ENCODE data around the gene FBLN7. TPM values are rescaled to one million over a fixed set of nuclear protein-coding genes. Genes with fewer than 3 reads are reported as not detected.

FBLN7 gene, protein sequence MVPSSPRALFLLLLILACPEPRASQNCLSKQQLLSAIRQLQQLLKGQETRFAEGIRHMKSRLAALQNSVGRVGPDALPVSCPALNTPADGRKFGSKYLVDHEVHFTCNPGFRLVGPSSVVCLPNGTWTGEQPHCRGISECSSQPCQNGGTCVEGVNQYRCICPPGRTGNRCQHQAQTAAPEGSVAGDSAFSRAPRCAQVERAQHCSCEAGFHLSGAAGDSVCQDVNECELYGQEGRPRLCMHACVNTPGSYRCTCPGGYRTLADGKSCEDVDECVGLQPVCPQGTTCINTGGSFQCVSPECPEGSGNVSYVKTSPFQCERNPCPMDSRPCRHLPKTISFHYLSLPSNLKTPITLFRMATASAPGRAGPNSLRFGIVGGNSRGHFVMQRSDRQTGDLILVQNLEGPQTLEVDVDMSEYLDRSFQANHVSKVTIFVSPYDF
- total RNA-seq (1 to 10 TPM in 1 of 2 donors, under 1 TPM in 1; 0.79 to 3.3 TPM), polyA plus RNA-seq (ENCODE audit: insufficient read depth, low read depth, low replicate concordance) (3.1 TPM)
- long read RNA-seq, donor 1 = 0 reads
- long read RNA-seq, donor 2 = 0 reads

DNA sequence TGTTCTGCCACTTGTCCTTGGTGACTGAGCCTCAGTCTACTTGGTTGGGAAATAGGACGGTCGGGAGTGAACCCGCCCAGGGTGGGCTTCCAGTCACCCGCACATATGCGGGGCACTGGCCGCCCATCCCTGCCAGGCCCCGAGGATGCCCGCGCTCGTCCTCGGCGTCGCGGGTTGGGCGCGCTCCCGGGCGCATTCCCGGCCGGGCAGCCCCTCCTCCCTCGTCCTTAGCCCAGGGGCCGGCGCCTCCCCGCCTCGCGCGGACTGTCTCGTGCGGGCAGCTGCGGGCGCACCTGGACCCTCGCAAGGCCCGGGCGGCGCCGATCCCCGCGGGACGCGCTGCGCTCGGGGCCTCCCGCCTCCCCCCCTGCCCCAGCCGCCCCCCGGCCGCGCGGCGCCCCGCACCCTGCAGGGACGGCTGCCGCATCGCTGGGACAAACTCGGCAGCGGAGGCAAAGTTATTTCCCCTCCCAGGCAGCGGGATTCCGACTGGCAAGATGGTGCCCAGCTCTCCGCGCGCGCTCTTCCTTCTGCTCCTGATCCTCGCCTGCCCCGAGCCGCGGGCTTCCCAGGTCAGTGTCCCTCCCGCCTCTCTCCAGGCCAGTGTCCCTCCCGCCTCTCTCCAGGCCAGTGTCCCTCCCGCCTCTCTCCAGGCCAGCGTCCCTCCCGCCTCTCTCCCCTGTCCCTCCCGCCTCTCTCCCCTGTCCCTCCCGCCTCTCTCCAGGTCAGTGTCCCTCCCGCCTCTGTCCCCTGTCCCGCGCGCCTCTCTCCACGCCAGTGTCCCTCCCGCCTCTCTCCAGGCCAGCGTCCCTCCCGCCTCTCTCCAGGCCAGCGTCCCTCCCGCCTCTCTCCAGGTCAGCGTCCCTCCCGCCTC, at the start of gene FBLN7:
TSS of gene FBLN7 (plus strand) at position 227 of the 874 bp plus-strand sequence. CDS start at position 498, 271 bp downstream.
- H3K27me3 ChIP-seq = no peaks in the 10 kb centered on the region
- no peak within 1 kb of the TSS for H3K27ac ChIP-seq
- peak within 1 kb of the TSS; percentile 42 to 44 for H3K4me3 ChIP-seq
- no peaks in the 10 kb centered on the region for H3K9me3 ChIP-seq
- no peaks in the 10 kb centered on the region for H3K36me3 ChIP-seq (ENCODE audit: low read depth, missing control alignments)
- H3K4me1 ChIP-seq = peaks cover 5% of the 10 kb centered on the region
- no peak for DNase-seq
- 0 to 2% methylated on average over 36 to 84 of the region's 84 CpGs for WGBS, 2 donors
- intact Hi-C loops (cut with DNase I; ENCODE audit: low total_unique reads) = no loop called here
- TF ChIP-seq, protein P1, sequence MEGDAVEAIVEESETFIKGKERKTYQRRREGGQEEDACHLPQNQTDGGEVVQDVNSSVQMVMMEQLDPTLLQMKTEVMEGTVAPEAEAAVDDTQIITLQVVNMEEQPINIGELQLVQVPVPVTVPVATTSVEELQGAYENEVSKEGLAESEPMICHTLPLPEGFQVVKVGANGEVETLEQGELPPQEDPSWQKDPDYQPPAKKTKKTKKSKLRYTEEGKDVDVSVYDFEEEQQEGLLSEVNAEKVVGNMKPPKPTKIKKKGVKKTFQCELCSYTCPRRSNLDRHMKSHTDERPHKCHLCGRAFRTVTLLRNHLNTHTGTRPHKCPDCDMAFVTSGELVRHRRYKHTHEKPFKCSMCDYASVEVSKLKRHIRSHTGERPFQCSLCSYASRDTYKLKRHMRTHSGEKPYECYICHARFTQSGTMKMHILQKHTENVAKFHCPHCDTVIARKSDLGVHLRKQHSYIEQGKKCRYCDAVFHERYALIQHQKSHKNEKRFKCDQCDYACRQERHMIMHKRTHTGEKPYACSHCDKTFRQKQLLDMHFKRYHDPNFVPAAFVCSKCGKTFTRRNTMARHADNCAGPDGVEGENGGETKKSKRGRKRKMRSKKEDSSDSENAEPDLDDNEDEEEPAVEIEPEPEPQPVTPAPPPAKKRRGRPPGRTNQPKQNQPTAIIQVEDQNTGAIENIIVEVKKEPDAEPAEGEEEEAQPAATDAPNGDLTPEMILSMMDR (IDR thresholded peaks at IDR 0.05) = no peak
- no peak for TF ChIP-seq POLR2A (IDR thresholded peaks at IDR 0.05)

DNA sequence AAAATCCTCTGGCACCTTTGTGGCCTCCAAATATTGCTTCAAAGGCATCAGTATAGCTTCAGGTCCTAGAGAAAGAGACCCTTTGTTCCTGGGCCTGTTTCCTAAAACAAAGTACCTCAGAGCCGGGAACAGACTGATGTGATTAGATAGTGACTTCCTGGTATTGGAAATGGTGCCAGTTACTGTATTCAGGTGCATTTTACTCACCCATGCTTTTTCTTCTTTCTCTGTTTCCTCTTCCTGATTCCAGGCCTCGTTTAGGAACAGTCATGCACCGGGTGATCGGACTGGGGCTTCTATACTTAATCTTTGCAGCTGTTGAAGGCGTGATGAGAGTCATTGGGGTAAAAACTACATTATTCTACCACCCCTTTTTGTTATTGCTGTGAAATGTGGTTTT, 48.8 kb upstream of the FBLN7 start:
- 83 to 88% methylated on average over 5 of the region's 5 CpGs for WGBS, 2 donors
- no peak overlapping the region for H3K4me3 ChIP-seq
- intact Hi-C loops (cut with DNase I; ENCODE audit: low total_unique reads) = no loop called here
- no peaks in the 10 kb centered on the region for H3K4me1 ChIP-seq
- no peak for DNase-seq
- H3K36me3 ChIP-seq (ENCODE audit: low read depth, missing control alignments) = no peaks in the 10 kb centered on the region
- no peak overlapping the region for H3K27ac ChIP-seq
- H3K9me3 ChIP-seq = no peaks in the 10 kb centered on the region
- TF ChIP-seq, protein P1 (IDR thresholded peaks at IDR 0.05) = no peak
- no peak for TF ChIP-seq POLR2A (IDR thresholded peaks at IDR 0.05)
- no peaks in the 10 kb centered on the region for H3K27me3 ChIP-seq

DNA sequence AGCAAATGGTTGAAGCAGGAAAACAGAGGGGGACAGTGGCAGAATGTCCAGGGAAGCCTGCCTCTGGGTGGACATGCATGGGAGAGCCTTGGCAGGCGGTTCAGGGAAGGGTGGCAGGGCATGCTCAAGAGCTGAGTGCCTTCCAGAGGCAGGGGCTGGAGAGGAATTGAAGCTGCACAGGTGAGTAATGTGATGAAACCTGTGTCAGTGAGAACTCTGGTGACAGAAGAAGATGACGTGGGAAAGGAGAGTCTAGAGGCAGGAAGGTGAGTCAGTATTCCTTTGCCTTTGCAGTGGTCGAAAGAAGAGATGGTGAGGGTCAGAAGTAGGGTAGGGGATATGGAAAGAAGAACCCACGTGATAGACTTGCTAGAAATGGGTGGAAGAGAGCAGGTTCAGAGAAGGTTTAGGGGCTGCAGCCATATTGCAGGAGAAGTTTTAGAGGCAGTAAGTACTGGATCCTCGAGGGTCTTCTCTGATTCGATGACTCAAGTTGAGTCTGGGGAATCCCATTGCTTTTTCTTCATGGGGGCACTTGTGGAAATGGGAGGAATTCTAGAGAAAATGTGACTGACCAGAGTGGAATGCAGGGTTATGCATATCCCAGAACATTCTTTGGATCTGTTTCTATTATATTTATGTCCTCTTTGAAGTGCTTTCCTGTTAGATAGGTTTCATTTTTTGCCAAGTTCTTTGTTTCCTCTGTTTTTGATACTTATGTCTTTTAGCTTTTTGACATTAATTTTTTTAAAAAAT, 45.7 kb upstream of the FBLN7 start:
- Histone ChIP-seq H3K27ac (no peak overlapping the region), H3K4me1 (no peaks in the 10 kb centered on the region), H3K27me3 (no peaks in the 10 kb centered on the region), H3K4me3 (no peak overlapping the region), H3K9me3 (no peaks in the 10 kb centered on the region), H3K36me3 (ENCODE audit: low read depth, missing control alignments) (no peaks in the 10 kb centered on the region)
- DNase-seq = no peak
- intact Hi-C loops (cut with DNase I; ENCODE audit: low total_unique reads) = no loop called here
- TF ChIP-seq, protein P1 (IDR thresholded peaks at IDR 0.05) = no peak
- TF ChIP-seq POLR2A (IDR thresholded peaks at IDR 0.05) = no peak
- 87 to 94% methylated on average over 6 of the region's 6 CpGs for WGBS, 2 donors

DNA sequence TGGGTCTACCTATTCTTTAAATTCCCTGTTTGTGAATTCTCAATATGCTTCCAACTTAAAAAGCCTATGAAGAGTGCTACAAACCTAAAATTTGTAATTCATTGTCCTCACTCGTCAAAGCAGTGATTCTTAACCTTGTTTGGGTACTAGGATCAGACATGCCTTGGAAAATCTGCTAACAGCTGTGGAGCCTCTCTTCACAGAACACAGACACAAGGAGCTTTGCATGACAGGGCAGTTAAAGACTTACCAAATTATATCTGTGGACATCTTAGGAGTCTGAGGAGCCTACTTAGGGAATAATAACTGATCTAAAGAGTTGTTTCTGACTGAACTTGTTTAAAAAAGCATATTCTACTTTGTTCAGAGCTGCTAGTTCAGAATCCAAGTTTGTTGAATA, 45.0 kb upstream of the FBLN7 start:
- Histone ChIP-seq H3K4me1 (no peaks in the 10 kb centered on the region), H3K27me3 (no peaks in the 10 kb centered on the region), H3K27ac (no peak overlapping the region), H3K36me3 (ENCODE audit: low read depth, missing control alignments) (no peaks in the 10 kb centered on the region), H3K9me3 (no peaks in the 10 kb centered on the region), H3K4me3 (no peak overlapping the region)
- no peak for DNase-seq
- 73 to 81% methylated on average over 1 of the region's 1 CpG for WGBS, 2 donors
- TF ChIP-seq, protein P1 (IDR thresholded peaks at IDR 0.05) = no peak
- TF ChIP-seq POLR2A (IDR thresholded peaks at IDR 0.05) = no peak
- intact Hi-C loops (cut with DNase I; ENCODE audit: low total_unique reads) = no loop called here

All from testis (tissue), 5 donors.